GM18505 (cell line): Measurements from ENCODE around the gene ALB.
A peak's percentile ranks its signal among the peaks of the same experiment; 100 is the strongest.

Experiments used
- ATAC-seq: cut with Tn5 transposase; IDR thresholded peaks from one replicate; pipeline ENCODE4 v1.9.1; 2021; ENCODE audit not compliant: unreplicated experiment
- POLR2A ChIP-seq: IDR thresholded peaks from 4 replicates; pipeline ENCODE4 v1.6.1; 2011; ENCODE audit warnings: borderline replicate concordance; ENCODE audit not compliant: insufficient read depth, insufficient read length; ENCODE audit errors: extremely low read depth

Gene ALB

GRCh38 chr4:73429118-73429517, 25.0 kb downstream of the ALB start:
- no peak for ATAC-seq
- no peak for TF ChIP-seq POLR2A

GRCh38 chr4:73429826-73430587, 25.9 kb downstream of the ALB start:
- TF ChIP-seq POLR2A, result no peak
- no peak for ATAC-seq

- no peak for TF ChIP-seq POLR2A
- no peak for ATAC-seq
These were observed 27.7 kb downstream of the ALB start for GRCh38 chr4:73431813-73432168.

- no peak for ATAC-seq
- TF ChIP-seq POLR2A, result no peak
These were observed 28.3 kb downstream of the ALB start for GRCh38 chr4:73432169-73433000.

GRCh38 chr4:73433140-73433539, 29.1 kb downstream of the ALB start:
- no peak for TF ChIP-seq POLR2A
- no peak for ATAC-seq

GRCh38 chr4:73434311-73434710, 30.2 kb downstream of the ALB start:
- peak; percentile 69 for ATAC-seq
- no peak for TF ChIP-seq POLR2A

GRCh38 chr4:73435984-73436383, 31.9 kb downstream of the ALB start, which contains the start of gene AFP:
TSS of gene AFP (plus strand) at chr4:73436221. CDS start at chr4:73436263, 42 bp downstream.
- no peak for TF ChIP-seq POLR2A
- ATAC-seq, result no peak

GRCh38 chr4:73436674-73437557, 32.8 kb downstream of the ALB start:
- no peak for ATAC-seq
- no peak for TF ChIP-seq POLR2A

GRCh38 chr4:73437558-73437956, 33.5 kb downstream of the ALB start:
- TF ChIP-seq POLR2A, result no peak
- no peak for ATAC-seq

GRCh38 chr4:73438048-73438447, 34.0 kb downstream of the ALB start:
- ATAC-seq, result no peak
- TF ChIP-seq POLR2A, result no peak

- no peak for TF ChIP-seq POLR2A
- ATAC-seq, result no peak
These were observed 34.6 kb downstream of the ALB start for GRCh38 chr4:73438582-73439215.

- ATAC-seq, result no peak
- no peak for TF ChIP-seq POLR2A
These were observed 35.4 kb downstream of the ALB start for GRCh38 chr4:73439445-73439844.

- no peak for ATAC-seq
- TF ChIP-seq POLR2A, result no peak
These were observed 35.9 kb downstream of the ALB start for GRCh38 chr4:73439991-73440390.
